Measurements from ENCODE around the gene TSHZ1.

The TSHZ1 gene

GRCh38 chr18:75273817-75274216 lies 63.2 kb downstream of the TSHZ1 start:
- DNase-seq (ENCODE audit: low read depth in 2 of 2): no peak

- no peak for DNase-seq (ENCODE audit: low read depth in 2 of 2)
Measured at GRCh38 chr18:75275226-75275625, 64.6 kb downstream of the TSHZ1 start.

GRCh38 chr18:75276818-75277609 lies 66.4 kb downstream of the TSHZ1 start:
- peak; percentile 40 to 44 for DNase-seq (ENCODE audit: low read depth in 2 of 2)

GRCh38 chr18:75277610-75277928 lies 67.0 kb downstream of the TSHZ1 start:
- no peak for DNase-seq (ENCODE audit: low read depth in 2 of 2)

GRCh38 chr18:75279381-75279780 lies 68.8 kb downstream of the TSHZ1 start:
- DNase-seq (ENCODE audit: low read depth in 2 of 2): no peak

DNA sequence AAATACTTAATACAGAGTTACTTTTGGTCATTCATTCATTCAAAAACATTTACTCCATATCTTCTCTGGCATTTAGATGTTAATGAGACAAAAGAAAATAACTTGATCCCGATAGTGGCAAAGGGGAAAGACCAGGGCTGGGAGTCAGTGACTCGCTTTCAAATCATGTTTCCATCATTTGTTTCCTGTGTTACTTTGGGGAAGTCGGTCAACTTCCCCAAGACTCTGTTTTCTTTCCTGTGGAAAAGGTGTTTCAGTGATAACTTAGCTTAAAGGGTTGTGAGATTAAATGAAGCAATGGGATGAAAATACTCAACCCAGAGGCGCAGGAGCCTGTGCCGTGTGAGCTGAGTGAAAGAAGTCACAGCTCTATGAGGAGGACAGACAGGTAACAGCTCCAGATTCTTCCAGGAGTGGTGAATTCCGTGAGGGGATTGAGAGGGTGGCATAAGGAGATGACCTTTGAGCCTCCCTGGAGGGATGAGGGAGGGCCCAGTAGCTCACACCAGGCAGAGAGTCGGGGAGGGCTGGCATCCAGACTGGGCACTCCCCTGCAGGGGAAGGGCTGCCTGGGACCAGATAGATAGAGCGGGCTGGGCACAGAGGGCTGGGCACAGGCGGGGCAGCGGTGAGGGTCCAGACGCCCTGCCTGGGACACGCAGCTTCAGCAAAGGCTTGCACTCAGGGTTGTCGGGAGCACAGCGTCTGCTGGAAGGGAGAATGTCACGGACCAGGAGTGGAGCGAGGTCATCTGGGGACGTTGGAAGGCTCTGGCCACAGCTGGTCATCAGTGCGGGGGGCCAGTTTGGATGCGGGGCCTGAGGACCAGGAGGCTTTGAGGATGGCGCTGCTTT lies 70.1 kb downstream of the TSHZ1 start:
- DNase-seq (ENCODE audit: low read depth in 2 of 2): no peak

GRCh38 chr18:75282746-75283145 lies 72.1 kb downstream of the TSHZ1 start:
- no peak for DNase-seq (ENCODE audit: low read depth in 2 of 2)

DNA sequence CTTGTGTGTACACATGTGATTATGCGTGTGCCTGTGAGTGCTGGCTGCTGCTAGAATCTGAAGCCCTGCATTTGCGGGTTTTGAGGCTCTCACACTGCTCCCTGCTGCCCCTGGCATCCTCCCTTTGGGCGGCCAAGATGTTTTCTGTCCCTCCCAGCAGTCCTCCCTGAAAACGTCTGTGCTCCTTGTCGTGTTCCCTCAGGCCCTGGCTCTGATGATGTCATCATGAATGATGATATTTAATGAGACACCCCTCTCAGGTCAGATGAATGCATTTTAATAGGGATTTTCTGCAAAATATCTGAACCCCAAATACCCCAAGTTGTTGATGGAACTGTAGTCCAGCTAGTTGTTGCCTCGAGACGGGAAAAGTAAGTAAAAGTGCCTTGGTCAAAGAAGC lies 73.1 kb downstream of the TSHZ1 start:
- DNase-seq (ENCODE audit: low read depth in 2 of 2): no peak

- no peak for DNase-seq (ENCODE audit: low read depth in 2 of 2)
Measured at GRCh38 chr18:75284566-75284965, 74.0 kb downstream of the TSHZ1 start.

DNA sequence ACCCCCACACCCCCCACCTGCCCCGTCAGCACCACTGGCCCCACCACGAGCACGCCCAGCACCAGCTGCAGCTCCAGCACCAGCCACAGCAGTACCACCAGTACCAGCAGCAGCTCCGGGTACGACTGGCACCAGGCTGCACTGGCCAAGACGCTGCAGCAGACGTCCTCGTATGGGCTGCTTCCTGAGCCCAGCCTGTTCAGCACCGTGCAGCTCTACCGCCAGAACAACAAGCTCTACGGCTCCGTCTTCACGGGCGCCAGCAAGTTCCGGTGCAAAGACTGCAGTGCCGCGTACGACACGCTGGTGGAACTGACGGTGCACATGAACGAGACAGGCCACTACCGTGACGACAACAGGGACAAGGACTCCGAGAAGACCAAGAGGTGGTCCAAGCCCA lies 75.3 kb downstream of the TSHZ1 start:
- no peak for DNase-seq (ENCODE audit: low read depth in 2 of 2)

- DNase-seq (ENCODE audit: low read depth in 2 of 2): no peak
Measured at GRCh38 chr18:75287006-75287405, 76.4 kb downstream of the TSHZ1 start.

GRCh38 chr18:75287700-75288099 lies 77.1 kb downstream of the TSHZ1 start:
- no peak for DNase-seq (ENCODE audit: low read depth in 2 of 2)

- DNase-seq (ENCODE audit: low read depth in 2 of 2): no peak
Measured at GRCh38 chr18:75289761-75290160, 79.2 kb downstream of the TSHZ1 start.

DNA sequence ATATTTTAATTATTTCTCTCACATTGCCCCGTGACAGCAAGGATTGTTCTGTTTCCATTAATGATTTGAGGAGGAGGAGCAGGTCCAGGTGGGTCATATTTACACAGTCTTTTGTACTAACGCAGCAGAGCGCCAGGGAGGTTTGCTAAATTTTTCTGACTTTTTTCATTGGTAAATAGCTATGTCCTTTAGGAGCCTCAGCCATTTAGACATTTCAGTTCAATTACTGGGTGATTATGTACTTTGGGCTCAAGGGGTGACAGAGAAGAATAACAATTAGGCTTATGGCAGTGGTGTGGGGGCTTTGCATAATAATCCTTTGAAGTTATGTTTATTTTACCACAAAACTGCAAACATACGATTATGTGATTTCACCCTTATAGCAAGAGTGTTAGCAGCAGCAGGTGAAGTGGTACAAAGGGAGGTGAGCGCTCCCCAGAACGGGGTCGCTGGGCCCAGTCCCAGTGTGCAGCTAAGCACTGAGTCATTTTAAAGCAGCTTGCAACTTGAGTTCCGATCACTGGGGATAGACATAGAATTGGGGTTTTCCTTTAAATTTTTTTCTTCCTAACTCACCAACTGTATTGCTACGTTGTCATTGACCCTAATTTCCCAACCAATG lies 80.3 kb downstream of the TSHZ1 start:
- DNase-seq (ENCODE audit: low read depth in 2 of 2): no peak

DNA sequence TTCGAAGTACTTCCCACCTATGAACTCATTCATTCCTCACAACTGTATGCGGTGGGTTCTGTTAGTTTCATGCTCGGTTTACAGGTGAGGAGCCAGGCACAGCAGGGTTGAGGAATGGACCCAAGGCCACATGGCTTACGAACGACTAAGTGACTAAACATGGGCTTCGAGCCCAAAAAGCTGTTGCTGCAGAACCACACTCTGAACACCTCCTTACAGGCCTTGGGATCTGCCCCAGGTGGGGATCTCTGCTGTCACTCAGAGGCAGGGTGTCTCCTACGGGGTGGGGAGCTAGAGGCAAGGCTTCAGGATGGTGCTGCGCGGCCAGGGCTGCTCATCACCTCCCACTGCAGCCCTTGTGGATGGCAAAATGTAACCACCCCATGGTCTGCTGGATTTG lies 80.9 kb downstream of the TSHZ1 start:
- DNase-seq (ENCODE audit: low read depth in 2 of 2): no peak

- DNase-seq (ENCODE audit: low read depth in 2 of 2): no peak
Measured at GRCh38 chr18:75293591-75293990, 83.0 kb downstream of the TSHZ1 start.

DNA sequence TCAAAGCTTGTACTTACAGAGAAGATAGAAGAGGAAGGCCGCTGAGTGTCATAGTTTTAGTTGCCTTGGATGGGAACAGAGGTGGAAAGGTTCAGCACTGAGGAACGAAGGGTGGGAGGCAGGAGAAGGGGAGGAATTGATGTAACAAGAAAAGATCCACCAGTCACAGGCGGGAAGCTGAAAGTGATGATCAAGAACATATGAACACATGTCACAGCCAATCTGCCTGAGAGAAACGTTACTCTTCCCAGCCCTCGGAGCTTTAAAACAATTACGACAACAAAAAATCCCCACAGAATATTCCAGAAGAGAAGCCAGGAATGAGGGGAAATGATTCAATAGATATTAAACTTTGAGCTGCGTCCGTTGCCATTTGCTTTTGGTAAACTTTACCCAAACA lies 87.1 kb downstream of the TSHZ1 start:
- peak in 1 of 2 experiments; percentile 3 for DNase-seq (ENCODE audit: low read depth in 2 of 2)

DNA sequence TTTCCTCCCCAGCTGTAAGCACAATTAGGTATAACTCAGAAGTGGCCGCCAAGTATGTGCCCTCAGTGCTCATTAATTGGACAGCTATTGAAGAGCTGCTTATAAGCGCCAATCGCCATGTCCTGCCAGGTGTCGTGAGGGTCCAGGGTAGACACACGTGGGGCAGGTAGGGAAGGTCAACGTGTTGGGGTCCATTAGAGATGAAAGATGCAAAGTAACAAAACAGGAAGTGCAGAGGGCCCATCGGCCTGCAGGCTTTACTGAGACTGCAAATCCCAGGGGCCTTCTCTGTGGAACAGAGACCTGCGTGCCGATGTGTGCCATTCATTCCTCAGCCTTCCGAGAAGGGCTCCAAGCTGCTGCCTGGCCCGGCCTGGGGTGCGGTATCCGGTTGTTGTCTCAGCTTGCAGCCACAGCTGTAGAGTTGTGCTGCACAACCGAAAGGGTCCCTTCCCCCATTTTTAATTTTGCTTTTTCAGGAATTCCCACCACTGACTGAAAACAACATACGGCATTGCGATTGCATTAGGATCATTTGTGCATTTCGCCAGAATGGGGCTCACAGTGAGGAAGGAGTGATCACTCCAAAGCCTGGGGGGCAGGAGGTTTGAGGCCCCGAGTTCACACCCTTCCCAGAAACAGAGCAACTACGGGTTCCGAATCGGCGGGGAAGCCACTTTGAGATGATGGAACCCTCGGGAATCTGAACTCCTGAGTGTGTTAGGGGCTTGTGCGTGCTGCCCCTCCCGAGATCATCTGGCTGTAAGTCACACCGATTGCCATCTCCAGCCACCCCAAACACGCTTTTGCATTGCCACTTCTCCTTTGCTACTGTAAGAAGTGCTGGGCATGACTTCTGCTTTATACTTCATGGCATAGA lies 94.3 kb downstream of the TSHZ1 start:
- no peak for DNase-seq (ENCODE audit: low read depth in 2 of 2)

DNA sequence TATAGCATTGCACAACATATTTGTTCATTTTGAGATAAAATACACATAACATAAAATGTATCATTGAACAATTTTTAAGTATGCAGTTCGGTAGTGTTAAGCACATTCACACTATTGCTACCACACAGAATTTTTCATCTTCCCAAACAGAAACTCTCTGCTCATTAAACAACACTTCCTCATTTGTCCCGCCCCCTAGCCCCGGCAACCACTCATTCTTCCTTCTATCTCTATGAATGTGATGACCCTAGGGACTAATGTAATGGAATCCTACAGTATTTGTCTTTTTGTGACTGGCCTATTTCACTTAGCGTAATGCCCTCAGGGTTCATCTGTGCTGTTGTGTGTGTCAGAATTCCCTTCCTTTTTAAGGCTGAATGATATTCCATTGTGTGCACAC lies 95.4 kb downstream of the TSHZ1 start:
- no peak for DNase-seq (ENCODE audit: low read depth in 2 of 2)

GRCh38 chr18:75307530-75307929 lies 96.9 kb downstream of the TSHZ1 start:
- DNase-seq (ENCODE audit: low read depth in 2 of 2): no peak

GRCh38 chr18:75309564-75309963 lies 99.0 kb downstream of the TSHZ1 start:
- no peak for DNase-seq (ENCODE audit: low read depth in 2 of 2)

- DNase-seq (ENCODE audit: low read depth in 2 of 2): no peak
Measured at GRCh38 chr18:75314117-75314516, 103.5 kb downstream of the TSHZ1 start.

All from fibroblast of skin of left biceps (primary cell).